WI38 (cell line): Measurements from ENCODE around the gene MCAM.

ENCODE experiments used
- H3K4me3 ChIP-seq: 2 replicates; pipeline ENCODE4 v1.5.1; 2011; ENCODE audit warnings: low read depth, mild to moderate bottlenecking, control low read depth, low read length
- CTCF ChIP-seq: IDR thresholded peaks from 2 replicates; pipeline ENCODE4 v1.5.1; 2012; ENCODE audit warnings: low read depth, mild to moderate bottlenecking, control low read depth, low read length

Gene MCAM

GRCh38 chr11:119352857-119353260 lies 35.9 kb upstream of the MCAM start:
- H3K4me3 ChIP-seq = no peak overlapping the region
- no peak for TF ChIP-seq CTCF

GRCh38 chr11:119351232-119351631 lies 34.3 kb upstream of the MCAM start:
- H3K4me3 ChIP-seq = no peak overlapping the region
- TF ChIP-seq CTCF = no peak

- TF ChIP-seq CTCF = no peak
- H3K4me3 ChIP-seq = no peak overlapping the region
These were observed 33.4 kb upstream of the MCAM start for GRCh38 chr11:119350302-119350701.

- TF ChIP-seq CTCF = no peak
- H3K4me3 ChIP-seq = no peak overlapping the region
These were observed 31.1 kb upstream of the MCAM start for GRCh38 chr11:119347940-119348605.

GRCh38 chr11:119347242-119347641 lies 30.3 kb upstream of the MCAM start:
- no peak overlapping the region for H3K4me3 ChIP-seq
- TF ChIP-seq CTCF = no peak

- no peak for TF ChIP-seq CTCF
- no peak within 1 kb of the TSS for H3K4me3 ChIP-seq
These were observed 29.7 kb upstream of the MCAM start, which contains the start of gene MFRP for GRCh38 chr11:119346605-119347004. Gene MFRP, minus strand, starts transcription at chr11:119346705. Its CDS starts 192 bp downstream, at chr11:119346513.

GRCh38 chr11:119345685-119346084 lies 28.8 kb upstream of the MCAM start:
- TF ChIP-seq CTCF = no peak
- no peak overlapping the region for H3K4me3 ChIP-seq
